GM10266 (cell line): ENCODE data around the gene EFCAB6.

Experiments
- DNase-seq: peaks from one replicate; pipeline ENCODE4 v3.0.0; 2012; ENCODE audit errors: extremely low spot score
- CTCF ChIP-seq: IDR thresholded peaks from 2 replicates; pipeline ENCODE4 v1.5.1; 2012; ENCODE audit warnings: mild to moderate bottlenecking, low read depth; ENCODE audit not compliant: control insufficient read depth, insufficient read depth; ENCODE audit errors: missing control alignments

EFCAB6 gene

GRCh38 chr22:43587574-43587973, 224.5 kb downstream of the EFCAB6 start:
- no peak for TF ChIP-seq CTCF
- DNase-seq = no peak

GRCh38 chr22:43583501-43583900, 228.6 kb downstream of the EFCAB6 start:
- no peak for TF ChIP-seq CTCF
- no peak for DNase-seq

GRCh38 chr22:43582394-43582793, 229.7 kb downstream of the EFCAB6 start:
- no peak for DNase-seq

GRCh38 chr22:43580271-43580750, 231.8 kb downstream of the EFCAB6 start:
- DNase-seq = no peak
- no peak for TF ChIP-seq CTCF

More at GRCh38 chr22:43582394-43582793, 229.7 kb downstream of the EFCAB6 start:
- no peak for TF ChIP-seq CTCF

GRCh38 chr22:43574738-43575137, 237.4 kb downstream of the EFCAB6 start:
- DNase-seq = no peak
- TF ChIP-seq CTCF = no peak

GRCh38 chr22:43572710-43573109, 239.4 kb downstream of the EFCAB6 start:
- no peak for TF ChIP-seq CTCF
- no peak for DNase-seq

GRCh38 chr22:43571181-43571580, 240.9 kb downstream of the EFCAB6 start:
- DNase-seq = no peak
- TF ChIP-seq CTCF = no peak
